A673 (cell line): ENCODE measurements around the gene ADNP2.

Experiments
- EZH2 ChIP-seq: fragments of 200-600 bp; sonication (generic); IDR thresholded peaks from 2 replicates; pipeline ENCODE4 v1.6.1; 2017; ENCODE audit warnings: borderline replicate concordance, low read depth, mild to moderate bottlenecking, mixed read lengths, antibody characterized with exemption, low read length; ENCODE audit not compliant: poor library complexity, severe bottlenecking
- TF ChIP-seq, protein P1 (sequence below): fragments of 300-800, 200-600 bp; sonication (generic); conservative IDR thresholded peaks from 2 replicates; pipeline ENCODE4 v1.5.1; 2017; ENCODE audit warnings: low read depth, mild to moderate bottlenecking, antibody characterized with exemption, low read length, moderate library complexity, mixed read lengths

DNA sequence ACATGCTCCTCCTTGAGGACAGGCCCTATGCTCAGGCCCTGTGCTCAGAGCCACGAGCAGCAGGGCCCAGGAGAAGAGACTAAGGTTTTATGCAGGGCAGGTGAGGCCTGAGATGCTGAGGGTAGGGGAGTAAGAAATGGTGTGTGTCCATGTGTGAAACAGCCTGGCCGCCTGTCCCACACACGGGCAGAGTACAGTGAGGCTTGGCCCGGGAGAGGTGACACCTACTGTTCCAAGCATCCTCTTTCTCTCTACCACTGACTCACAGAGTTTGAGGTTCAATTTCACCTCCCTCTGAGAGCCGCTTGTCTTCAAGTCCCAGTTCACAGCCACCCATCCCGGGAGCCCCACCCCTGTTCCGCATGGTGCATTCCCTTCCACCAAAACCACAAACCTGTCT is 54.1 kb downstream of the ADNP2 start:
- TF ChIP-seq, protein P1, sequence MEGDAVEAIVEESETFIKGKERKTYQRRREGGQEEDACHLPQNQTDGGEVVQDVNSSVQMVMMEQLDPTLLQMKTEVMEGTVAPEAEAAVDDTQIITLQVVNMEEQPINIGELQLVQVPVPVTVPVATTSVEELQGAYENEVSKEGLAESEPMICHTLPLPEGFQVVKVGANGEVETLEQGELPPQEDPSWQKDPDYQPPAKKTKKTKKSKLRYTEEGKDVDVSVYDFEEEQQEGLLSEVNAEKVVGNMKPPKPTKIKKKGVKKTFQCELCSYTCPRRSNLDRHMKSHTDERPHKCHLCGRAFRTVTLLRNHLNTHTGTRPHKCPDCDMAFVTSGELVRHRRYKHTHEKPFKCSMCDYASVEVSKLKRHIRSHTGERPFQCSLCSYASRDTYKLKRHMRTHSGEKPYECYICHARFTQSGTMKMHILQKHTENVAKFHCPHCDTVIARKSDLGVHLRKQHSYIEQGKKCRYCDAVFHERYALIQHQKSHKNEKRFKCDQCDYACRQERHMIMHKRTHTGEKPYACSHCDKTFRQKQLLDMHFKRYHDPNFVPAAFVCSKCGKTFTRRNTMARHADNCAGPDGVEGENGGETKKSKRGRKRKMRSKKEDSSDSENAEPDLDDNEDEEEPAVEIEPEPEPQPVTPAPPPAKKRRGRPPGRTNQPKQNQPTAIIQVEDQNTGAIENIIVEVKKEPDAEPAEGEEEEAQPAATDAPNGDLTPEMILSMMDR: no peak
- TF ChIP-seq EZH2: no peak
